HepG2 (cell line): ENCODE results near the gene TEC.

Source experiments
- CREBL2 ChIP-seq: sonication (generic); formaldehyde crosslinking; IDR thresholded peaks from 2 replicates; pipeline ENCODE4 v1.8.1; 2023; ENCODE audit warnings: missing genetic modification reagents, mild to moderate bottlenecking, borderline replicate concordance
- CTCF ChIP-seq: sonication (generic); formaldehyde crosslinking; IDR thresholded peaks from 2 replicates; pipeline ENCODE4 v1.5.0; 2020; ENCODE audit warnings: mild to moderate bottlenecking, missing genetic modification reagents, moderate library complexity
- FOXK2 ChIP-seq: fragments of 450-650 bp; IDR thresholded peaks from 2 replicates; pipeline ENCODE4 v1.6.1; 2016
- KDM1A ChIP-seq: IDR thresholded peaks from 2 replicates; pipeline ENCODE4 v1.6.1; 2016; ENCODE audit warnings: missing compliant biosample characterization
- NFYB ChIP-seq: sonication (generic); formaldehyde crosslinking; IDR thresholded peaks from 2 replicates; pipeline ENCODE4 v1.4.0; 2020; ENCODE audit warnings: missing genetic modification reagents
- POGK ChIP-seq: sonication (generic); formaldehyde crosslinking; conservative IDR thresholded peaks from 2 replicates; pipeline ENCODE4 v1.8.0; 2022; ENCODE audit warnings: mild to moderate bottlenecking, moderate library complexity, missing genetic modification reagents
- SMARCC2 ChIP-seq: fragments of 450-650 bp; IDR thresholded peaks from 2 replicates; pipeline ENCODE4 v1.6.1; 2017; ENCODE audit warnings: antibody characterized with exemption, mild to moderate bottlenecking
- SP4 ChIP-seq: sonication (generic); formaldehyde crosslinking; IDR thresholded peaks from 2 replicates; pipeline ENCODE4 v1.8.1; 2023; ENCODE audit warnings: mild to moderate bottlenecking, missing genetic modification reagents
- STAT6 ChIP-seq: sonication (generic); formaldehyde crosslinking; IDR thresholded peaks from 2 replicates; pipeline ENCODE4 v1.4.0; 2020; ENCODE audit warnings: missing genetic modification reagents, mild to moderate bottlenecking, borderline replicate concordance
- ZBTB25 ChIP-seq: IDR thresholded peaks from 2 replicates; pipeline ENCODE4 v1.6.1; 2018; ENCODE audit warnings: missing genetic modification reagents
- ZNF124 ChIP-seq: sonication (generic); formaldehyde crosslinking; IDR thresholded peaks from 2 replicates; pipeline ENCODE4 v1.4.0; 2020; ENCODE audit warnings: missing genetic modification reagents
- ZNF34 ChIP-seq: sonication (generic); formaldehyde crosslinking; IDR thresholded peaks from 2 replicates; pipeline ENCODE4 v1.4.0; 2020; ENCODE audit warnings: mild to moderate bottlenecking, missing genetic modification reagents, borderline replicate concordance
- ZNF563 ChIP-seq: sonication (generic); formaldehyde crosslinking; IDR thresholded peaks from 2 replicates; pipeline ENCODE4 v1.8.0; 2022; ENCODE audit warnings: mild to moderate bottlenecking, moderate library complexity, missing genetic modification reagents
- ZNF616 ChIP-seq: sonication (generic); formaldehyde crosslinking; IDR thresholded peaks from 2 replicates; pipeline ENCODE4 v1.5.0; 2020; ENCODE audit warnings: low read depth, mild to moderate bottlenecking, missing genetic modification reagents

- no peak for TF ChIP-seq ZNF124 (CRISPR knock-in tag)
- TF ChIP-seq CTCF (CRISPR knock-in tag) = no peak
- no peak for TF ChIP-seq STAT6 (CRISPR knock-in tag)
- no peak for TF ChIP-seq ZNF616 (CRISPR knock-in tag)
- TF ChIP-seq NFYB (CRISPR knock-in tag) = no peak
- no peak for TF ChIP-seq ZNF34
- TF ChIP-seq POGK (CRISPR knock-in tag) = no peak
- TF ChIP-seq SMARCC2 = no peak
- TF ChIP-seq CREBL2 = no peak
- TF ChIP-seq ZBTB25 = no peak
- TF ChIP-seq FOXK2 = no peak
- TF ChIP-seq ZNF563 (CRISPR knock-in tag) = no peak
- TF ChIP-seq KDM1A (CRISPR knock-in tag) = no peak
- TF ChIP-seq SP4 (CRISPR knock-in tag) = no peak
Observed at GRCh38 chr4:48210966-48211328, 58.7 kb downstream of the TEC start.
